ENCODE results near the gene GGCT. TPM values are rescaled to one million over a fixed set of nuclear protein-coding genes. Genes with fewer than 3 reads are reported as not detected.

Gene GGCT
- total and polyA plus RNA-seq, 2 of the 8 experiments (the other 6 are each of a cell fraction or from before 2014, with no cell fraction given) = 50.0 to 129 TPM

DNA sequence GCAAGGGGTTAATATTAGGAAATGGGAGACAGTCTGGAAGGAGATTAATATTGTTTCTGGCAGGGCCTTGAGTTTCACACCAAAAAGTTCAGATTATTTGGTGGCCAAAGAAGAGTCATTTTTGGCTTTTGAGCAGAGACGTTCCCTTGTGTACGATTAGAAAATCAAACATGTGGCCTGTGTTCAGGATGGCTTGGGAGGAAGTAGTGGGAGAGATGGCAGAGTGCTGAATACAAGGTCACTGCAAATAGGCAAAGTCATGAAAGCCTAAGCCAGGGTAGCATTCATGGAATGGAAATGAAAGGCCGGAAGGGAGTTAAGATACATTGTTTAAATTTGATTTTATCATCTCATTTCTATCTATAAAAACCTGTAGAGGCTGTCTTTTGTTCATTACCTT is 9.5 kb upstream of the GGCT start:
- Histone ChIP-seq H3K36me3 (ENCODE audit: control insufficient read depth in 2 of 4, insufficient read depth in 4 of 4, low read length in 3 of 4) (no peaks in the 10 kb centered on the region), H2BK20ac (ENCODE audit: low read length) (no peak overlapping the region), H2AK5ac (ENCODE audit: low read depth, low read length) (no peak overlapping the region), H3K4me1 (replicated peaks in 1 of 4; ENCODE audit: control insufficient read depth in 3 of 4, insufficient read depth in 4 of 4, low read length in 3 of 4) (no peaks in the 10 kb centered on the region), H3K79me2 (ENCODE audit: control insufficient read depth in 1 of 2, insufficient read depth in 2 of 2, low read length in 2 of 2) (no peaks in the 10 kb centered on the region), H3K4me3 (ENCODE audit: extremely low read depth in 1 of 4, insufficient read depth in 2 of 4, low read depth in 3 of 4, low read length in 4 of 4) (no peak overlapping the region), H2BK120ac (replicated peaks; ENCODE audit: low read depth, low read length) (no peak overlapping the region), H3K23me2 (ENCODE audit: low read depth, low read length) (no peaks in the 10 kb centered on the region), H4K5ac (ENCODE audit: insufficient read length, low read depth, low read length) (no peak overlapping the region), H3K27me3 (replicated peaks in 1 of 4; ENCODE audit: control insufficient read depth in 3 of 4, extremely low read depth in 1 of 4, insufficient read depth in 3 of 4, low read length in 3 of 4) (no peaks in the 10 kb centered on the region), H4K8ac (ENCODE audit: extremely low read depth, insufficient read depth, low read length) (no peak overlapping the region), H3K27ac (ENCODE audit: low read depth, low read length) (no peak overlapping the region), H4K91ac (replicated peaks; ENCODE audit: insufficient read length, low read length) (no peak overlapping the region), H3K9me3 (ENCODE audit: insufficient read depth in 2 of 2, low read depth in 1 of 2, low read length in 1 of 2) (no peaks in the 10 kb centered on the region), H2AFZ (ENCODE audit: low read length) (no peak overlapping the region), H3K14ac (ENCODE audit: insufficient read length) (no peak overlapping the region), H4K20me1 (replicated peaks in 1 of 2; ENCODE audit: control insufficient read depth in 1 of 2, insufficient read depth in 2 of 2, low read length in 2 of 2) (no peaks in the 10 kb centered on the region), H3K18ac (ENCODE audit: extremely low read depth, low read length) (no peak overlapping the region), H3K4ac (replicated peaks; ENCODE audit: insufficient read length, low read depth, low read length) (no peak overlapping the region), H3K4me2 (ENCODE audit: insufficient read depth in 1 of 2, low read depth in 2 of 2, low read length in 2 of 2) (no peak overlapping the region), H3K9ac (replicated peaks in 1 of 4; ENCODE audit: extremely low read depth in 1 of 4, low read depth in 3 of 4, low read length in 3 of 4) (no peak overlapping the region), H2BK15ac (ENCODE audit: low read length) (no peak overlapping the region), H3K23ac (ENCODE audit: insufficient read length) (no peak overlapping the region), H3K56ac (replicated peaks; ENCODE audit: insufficient read length, low read depth, low read length) (no peak overlapping the region), H3K79me1 (ENCODE audit: low read depth, low read length) (no peaks in the 10 kb centered on the region), H2BK5ac (ENCODE audit: low read depth, low read length) (no peak overlapping the region), H2BK12ac (ENCODE audit: low read depth, low read length) (no peak overlapping the region)
- WGBS, 2 experiments (ENCODE audit: extremely low coverage in 1 of 2, insufficient coverage in 1 of 2, insufficient read length in 1 of 2, insufficient replicate concordance in 2 of 2, low coverage in 1 of 2, low lambda C conversion rate in 2 of 2, missing lambda C conversion rate in 1 of 2) = 93% methylated on average over 3 of the region's 3 CpGs; no CpG with 5 or more reads in 1 of the 2 experiments
- no peak for FAIRE-seq
- ChIA-PET POLR2A (ENCODE audit: partially characterized antibody) (no interaction called here), CTCF (ENCODE audit: partially characterized antibody) (interaction anchor here (0.9 kb wide), 1 partner anchor 50 kb away, joined by 3 read pairs; no protein-coding TSS in a partner anchor)
- no peak for DNase-seq (ENCODE audit: low read depth in 1 of 2, low spot score in 2 of 2)
- no peak for TF ChIP-seq RFX5 (IDR thresholded peaks at IDR 0.05; ENCODE audit: borderline replicate concordance, low read depth, low read length)
- no peak for TF ChIP-seq CBX8 (IDR thresholded peaks at IDR 0.05; ENCODE audit: borderline replicate concordance, low read depth, low read length)
- TF ChIP-seq FOSL1 (IDR thresholded peaks at IDR 0.05; ENCODE audit: insufficient read depth, low read depth, low read length) = no peak
- no peak for TF ChIP-seq SRF (IDR thresholded peaks at IDR 0.05; ENCODE audit: low read depth, low read length)
- TF ChIP-seq, protein P1, sequence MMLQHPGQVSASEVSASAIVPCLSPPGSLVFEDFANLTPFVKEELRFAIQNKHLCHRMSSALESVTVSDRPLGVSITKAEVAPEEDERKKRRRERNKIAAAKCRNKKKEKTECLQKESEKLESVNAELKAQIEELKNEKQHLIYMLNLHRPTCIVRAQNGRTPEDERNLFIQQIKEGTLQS (IDR thresholded peaks at IDR 0.05; ENCODE audit: insufficient read depth, low read depth, low read length) = no peak
- no peak for TF ChIP-seq SAP30 (IDR thresholded peaks at IDR 0.05; ENCODE audit: insufficient read depth, insufficient replicate concordance, low read length)
- no peak for TF ChIP-seq KDM5A (IDR thresholded peaks at IDR 0.05; ENCODE audit: low read length)
- no peak for TF ChIP-seq EGR1 (IDR thresholded peaks at IDR 0.05; ENCODE audit: borderline replicate concordance, low read depth, low read length)
- no peak for TF ChIP-seq POU5F1 (IDR thresholded peaks at IDR 0.05; ENCODE audit: low read depth, low read length)
- no peak for TF ChIP-seq EZH2 (IDR thresholded peaks at IDR 0.05; ENCODE audit: low read depth, low read length, severe bottlenecking)
- no peak for TF ChIP-seq TEAD4 (IDR thresholded peaks at IDR 0.05; ENCODE audit: low read depth, low read length)
- TF ChIP-seq, protein P2, sequence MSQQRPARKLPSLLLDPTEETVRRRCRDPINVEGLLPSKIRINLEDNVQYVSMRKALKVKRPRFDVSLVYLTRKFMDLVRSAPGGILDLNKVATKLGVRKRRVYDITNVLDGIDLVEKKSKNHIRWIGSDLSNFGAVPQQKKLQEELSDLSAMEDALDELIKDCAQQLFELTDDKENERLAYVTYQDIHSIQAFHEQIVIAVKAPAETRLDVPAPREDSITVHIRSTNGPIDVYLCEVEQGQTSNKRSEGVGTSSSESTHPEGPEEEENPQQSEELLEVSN (IDR thresholded peaks at IDR 0.05) = no peak

All from H1 (cell line).